T-cell (primary cell): ENCODE data around the gene CHD8. TPM values are rescaled to one million over a fixed set of nuclear protein-coding genes. Genes with fewer than 3 reads are reported as not detected.

Experiments used
- ATAC-seq, 4 experiments: fragments of 200-7000 bp in 3 of 4; fragments of 150-1000 bp in 1 of 4; cut with Tn5 transposase; replicated peaks in 1 of 4; 1 replicate in 3 of 4; 2 replicates in 1 of 4; pipeline ENCODE4 v1.10.0; 2021; ENCODE audit warnings: moderate library complexity in 3 of 4, mild to moderate bottlenecking in 2 of 4, moderate number of reproducible peaks in 1 of 4
- CTCF ChIA-PET, 2 donors: fragments of 300-600 bp; sonication (Branson Sonifier 250); formaldehyde crosslinking; loops; one replicate each; lab custom pipeline; 2022; ENCODE audit warnings: antibody characterized with exemption in 2 of 2; lab: Charles Lee
- POLR2A ChIA-PET, 2 donors: fragments of 300-600 bp; sonication (Branson Sonifier 250); formaldehyde crosslinking; loops; one replicate each; lab custom pipeline; 2022; ENCODE audit warnings: antibody characterized with exemption in 2 of 2; lab: Charles Lee
- DNase-seq, 35 experiments: peaks; one replicate each; pipeline versions ENCODE4 v3.0.0 to v3.0.0-alpha.2; 2013 to 2023
- H3K27ac ChIP-seq: one replicate; pipeline ENCODE4 v1.5.1; 2013; ENCODE audit warnings: low read length
- H3K27me3 ChIP-seq, 2 experiments: replicated peaks in 1 of 2; 1 replicate in 1 of 2; 2 replicates in 1 of 2; pipeline versions ENCODE4 v1.6.1 to v1.7.0; 2013; ENCODE audit warnings: low read length in 1 of 2, mixed read lengths in 1 of 2; ENCODE audit not compliant: control insufficient read depth in 2 of 2, insufficient read depth in 2 of 2; ENCODE audit errors: extremely low read depth in 1 of 2
- H3K36me3 ChIP-seq, 2 donors: 1 replicate in 1 of 2; 2 replicates in 1 of 2; pipeline versions ENCODE4 v1.6.1 to v1.7.0; 2013; ENCODE audit warnings: low read length in 1 of 2; ENCODE audit not compliant: control insufficient read depth in 2 of 2, insufficient read depth in 1 of 2; ENCODE audit errors: extremely low read depth in 1 of 2
- H3K4me1 ChIP-seq, 2 experiments: 1 replicate in 1 of 2; 2 replicates in 1 of 2; pipeline versions ENCODE4 v1.6.1 to v1.7.0; 2013; ENCODE audit warnings: low read length in 2 of 2, mixed read lengths in 1 of 2; ENCODE audit not compliant: insufficient read depth in 2 of 2, control insufficient read depth in 1 of 2; ENCODE audit errors: extremely low read depth in 1 of 2
- H3K4me3 ChIP-seq, 2 donors: 1 replicate in 1 of 2; 2 replicates in 1 of 2; pipeline versions ENCODE4 v1.5.1 to v1.7.0; 2013; ENCODE audit warnings: mild to moderate bottlenecking in 2 of 2, low read length in 1 of 2, moderate library complexity in 1 of 2; ENCODE audit not compliant: control insufficient read depth in 1 of 2; ENCODE audit errors: extremely low read depth in 1 of 2
- H3K9me3 ChIP-seq: 2 replicates; pipeline ENCODE4 v1.7.0; 2013
- H3K27ac Mint-ChIP-seq, 2 donors: one replicate each; pipeline ENCODE4 v1.8.0; 2020 to 2021; ENCODE audit warnings: mild to moderate bottlenecking in 2 of 2, mixed read lengths in 2 of 2
- H3K27me3 Mint-ChIP-seq, 2 donors: one replicate each; pipeline ENCODE4 v1.8.0; 2021 to 2022; ENCODE audit warnings: mixed read lengths in 2 of 2
- H3K36me3 Mint-ChIP-seq: one replicate; pipeline ENCODE4 v1.8.0; 2021; ENCODE audit warnings: mixed read lengths
- H3K4me1 Mint-ChIP-seq, 3 donors: one replicate each; pipeline ENCODE4 v1.8.0; 2020 to 2022; ENCODE audit warnings: mixed read lengths in 3 of 3, mild to moderate bottlenecking in 1 of 3
- H3K4me3 Mint-ChIP-seq, 3 donors: one replicate each; pipeline ENCODE4 v1.8.0; 2020 to 2022; ENCODE audit warnings: mild to moderate bottlenecking in 3 of 3, mixed read lengths in 3 of 3, moderate library complexity in 3 of 3
- H3K9me3 Mint-ChIP-seq, 3 donors: one replicate each; pipeline ENCODE4 v1.8.0; 2020 to 2022; ENCODE audit warnings: mixed read lengths in 3 of 3
- WGBS: methylation state at CpG from one replicate; pipeline ENCODE4 v1.1.5; 2013; ENCODE audit warnings: missing lambda C conversion rate; ENCODE audit not compliant: insufficient coverage; 5-methylcytosine and 5-hydroxymethylcytosine counted together
- total RNA-seq, 35 experiments: library from RNA in 6 of 35; stranded (reverse) in 6 of 35; fragments of 120-200 nt in 1 of 35; gene quantifications; one replicate each; pipeline versions ENCODE4 v1.2.1 to v1.2.4 and lab custom pipeline; 2013 to 2026

Gene CHD8
- total RNA-seq, 5 donors from 2014 or later (not counting 1 experiment from before 2014, with no cell fraction given) = 125 to 133 (median 131) TPM

- H3K36me3 Mint-ChIP-seq = peaks cover 21% of the 10 kb centered on the region
- peaks cover 43 to 50% (median 49%) of the 10 kb centered on the region in 3 donors for H3K4me1 Mint-ChIP-seq
- peak overlapping the region; percentile 99 for H3K27ac Mint-ChIP-seq
- peak overlapping the region; percentile 77 to 95 for H3K4me3 ChIP-seq
- peaks cover 15 to 16% of the 10 kb centered on the region in 2 experiments for H3K4me1 ChIP-seq
- peaks cover 0 to 19% of the 10 kb centered on the region in 2 donors for H3K36me3 ChIP-seq
- no peak for DNase-seq
- H3K4me3 Mint-ChIP-seq = peak overlapping the region; percentile 97 to 100 (median 100)
- 100% methylated on average over 2 of the region's 10 CpGs for WGBS
- H3K9me3 Mint-ChIP-seq = no peaks in the 10 kb centered on the region
- POLR2A ChIA-PET = interaction anchor here in 1 of 2 donors (0.6 to 2.5 kb wide), 2 partner anchors 20 to 35 kb away, joined by 5 to 17 read pairs; partner anchors contain the start of genes CHD8 and METTL3
- no peaks in the 10 kb centered on the region for H3K9me3 ChIP-seq
- ATAC-seq = no peak
- CTCF ChIA-PET = interaction anchor here in 1 of 2 donors (0.7 to 4.1 kb wide), 10 partner anchors 10 to 234 kb away, joined by 3 to 24 read pairs (median 6); partner anchors contain the start of genes CHD8, METTL3, SALL2 and SUPT16H
- no peaks in the 10 kb centered on the region for H3K27me3 ChIP-seq
- peak overlapping the region; percentile 75 for H3K27ac ChIP-seq
- no peaks in the 10 kb centered on the region for H3K27me3 Mint-ChIP-seq
These were observed 20.0 kb upstream of the CHD8 start for GRCh38 chr14:21475767-21476522.

GRCh38 chr14:21467616-21468015 lies 11.7 kb upstream of the CHD8 start:
- Histone ChIP-seq H3K36me3 (peaks cover 6 to 41% of the 10 kb centered on the region in 2 donors), H3K9me3 (no peaks in the 10 kb centered on the region), H3K4me1 (no peaks in the 10 kb centered on the region), H3K4me3 (no peak overlapping the region), H3K27ac (no peak overlapping the region), H3K27me3 (no peaks in the 10 kb centered on the region)
- H3K9me3 Mint-ChIP-seq = no peaks in the 10 kb centered on the region
- DNase-seq = no peak
- no peak overlapping the region for H3K4me3 Mint-ChIP-seq
- no CpG with 5 or more reads among the region's 1 CpG for WGBS
- no peak for ATAC-seq
- ChIA-PET POLR2A (interaction anchor here in 1 of 2 donors (0.5 kb wide), 1 partner anchor 59 kb away, joined by 3 read pairs; no protein-coding TSS in a partner anchor), CTCF (no interaction called here)
- no peaks in the 10 kb centered on the region for H3K27me3 Mint-ChIP-seq
- H3K36me3 Mint-ChIP-seq = peaks cover 46% of the 10 kb centered on the region
- peaks cover 2 to 7% (median 2%) of the 10 kb centered on the region in 3 donors for H3K4me1 Mint-ChIP-seq
- no peak overlapping the region for H3K27ac Mint-ChIP-seq

GRCh38 chr14:21455592-21455911 lies 371 bp downstream of the CHD8 start:
- peaks cover 36 to 57% (median 43%) of the 10 kb centered on the region in 3 donors for H3K4me1 Mint-ChIP-seq
- Histone ChIP-seq H3K9me3 (no peaks in the 10 kb centered on the region), H3K27me3 (no peaks in the 10 kb centered on the region), H3K4me1 (peaks cover 10 to 36% of the 10 kb centered on the region in 2 experiments), H3K27ac (peak overlapping the region; percentile 75), H3K4me3 (peak overlapping the region; percentile 87 to 92), H3K36me3 (peaks cover 2 to 11% of the 10 kb centered on the region in 2 donors)
- peak in 3 of 4 experiments; percentile 5 to 10 (median 7) for ATAC-seq
- peak overlapping the region; percentile 98 to 99 for H3K27ac Mint-ChIP-seq
- DNase-seq = peak in 2 of 35 experiments; percentile 0 to 2
- ChIA-PET POLR2A (interaction anchor here (0.6 to 2.3 kb wide), 8 partner anchors 12 to 225 kb away, joined by 3 to 48 read pairs (median 4); partner anchors contain the start of genes METTL3 (in 1 of the 2), RAB2B (in 1 of the 2), SUPT16H (in 1 of the 2) and TOX4 (in 1 of the 2)), CTCF (interaction anchor here (0.6 to 3.2 kb wide), 19 partner anchors 9 to 238 kb away, joined by 3 to 100 read pairs (median 4); partner anchors contain the start of genes TOX4 (in 2 of the 2), METTL3 (in 1 of the 2), RAB2B (in 1 of the 2) and SUPT16H (in 1 of the 2))
- peak overlapping the region; percentile 93 to 95 (median 93) for H3K4me3 Mint-ChIP-seq
- H3K9me3 Mint-ChIP-seq = no peaks in the 10 kb centered on the region
- H3K36me3 Mint-ChIP-seq = peaks cover 5% of the 10 kb centered on the region
- H3K27me3 Mint-ChIP-seq = no peaks in the 10 kb centered on the region
- WGBS = 0% methylated on average over 2 of the region's 17 CpGs

- 20% methylated on average over 13 of the region's 15 CpGs for WGBS
- Mint-ChIP-seq H3K4me1 (peaks cover 41 to 62% (median 49%) of the 10 kb centered on the region in 3 donors), H3K36me3 (peaks cover 7% of the 10 kb centered on the region), H3K9me3 (no peaks in the 10 kb centered on the region), H3K27ac (peak overlapping the region; percentile 98 to 99), H3K27me3 (no peaks in the 10 kb centered on the region), H3K4me3 (peak overlapping the region; percentile 93 to 95 (median 93))
- Histone ChIP-seq H3K4me3 (peak overlapping the region; percentile 87 to 92), H3K36me3 (peaks cover 0 to 9% of the 10 kb centered on the region in 2 donors), H3K4me1 (peaks cover 13 to 39% of the 10 kb centered on the region in 2 experiments), H3K27me3 (no peaks in the 10 kb centered on the region), H3K9me3 (no peaks in the 10 kb centered on the region), H3K27ac (peak overlapping the region; percentile 75)
- DNase-seq (peak in 11 of 35 experiments; percentile 4 to 60 (median 15)), ATAC-seq (no peak)
- ChIA-PET CTCF (interaction anchor here (0.9 to 3.2 kb wide), 12 partner anchors 11 to 102 kb away, joined by 3 to 100 read pairs (median 7); partner anchors contain the start of genes TOX4 (in 2 of the 2), METTL3 (in 1 of the 2) and RAB2B (in 1 of the 2)), POLR2A (interaction anchor here (0.6 to 2.3 kb wide), 6 partner anchors 9 to 71 kb away, joined by 3 to 48 read pairs (median 11); partner anchors contain the start of genes RAB2B (in 1 of the 2), SUPT16H (in 1 of the 2) and TOX4 (in 1 of the 2))
These were observed 929 bp downstream of the CHD8 start for GRCh38 chr14:21454843-21455544.

- peaks cover 8% of the 10 kb centered on the region for H3K36me3 Mint-ChIP-seq
- peak overlapping the region in 1 of 3 donors; percentile 15 for H3K4me3 Mint-ChIP-seq
- H3K4me1 Mint-ChIP-seq = peaks cover 64 to 75% (median 68%) of the 10 kb centered on the region in 3 donors
- Histone ChIP-seq H3K9me3 (no peaks in the 10 kb centered on the region), H3K36me3 (peaks cover 0 to 7% of the 10 kb centered on the region in 2 donors), H3K4me1 (peaks cover 12 to 32% of the 10 kb centered on the region in 2 experiments), H3K4me3 (no peak overlapping the region), H3K27me3 (no peaks in the 10 kb centered on the region), H3K27ac (no peak overlapping the region)
- H3K27me3 Mint-ChIP-seq = no peaks in the 10 kb centered on the region
- POLR2A ChIA-PET = interaction anchor here in 1 of 2 donors (0.7 kb wide), 1 partner anchor 1120 kb away, joined by 3 read pairs; no protein-coding TSS in a partner anchor
- no CpG with 5 or more reads among the region's 1 CpG for WGBS
- peak overlapping the region in 1 of 2 donors; percentile 15 for H3K27ac Mint-ChIP-seq
- H3K9me3 Mint-ChIP-seq = no peaks in the 10 kb centered on the region
- ATAC-seq (no peak), DNase-seq (no peak)
- CTCF ChIA-PET = interaction anchor here in 1 of 2 donors (2.2 kb wide), 1 partner anchor 13 kb away, joined by 7 read pairs; no protein-coding TSS in a partner anchor
These were observed 6.1 kb downstream of the CHD8 start for GRCh38 chr14:21449899-21450216.
